Stimulated activated CD8-positive, alpha-beta memory T cell treated with anti-CD3 and anti-CD28 coated beads, Interleukin-15, amount 100 ng/mL, for 24 hours (primary cell): ENCODE measurements around the gene TMEM218.
"Not testable (repeated sequence)": the region's sequence is repeated elsewhere in the genome, so short reads cannot be mapped to it uniquely, and the experiment has no call there.

Experiments used
- DNase-seq: peaks from one replicate; pipeline ENCODE4 v3.0.0-alpha.2; 2020; ENCODE audit warnings: low read depth

The TMEM218 gene

GRCh38 chr11:125090151-125090550 lies 21.3 kb downstream of the TMEM218 start:
- not testable (repeated sequence) for DNase-seq

- not testable (repeated sequence) for DNase-seq
These were observed 21.9 kb downstream of the TMEM218 start for GRCh38 chr11:125089481-125089880.

DNA sequence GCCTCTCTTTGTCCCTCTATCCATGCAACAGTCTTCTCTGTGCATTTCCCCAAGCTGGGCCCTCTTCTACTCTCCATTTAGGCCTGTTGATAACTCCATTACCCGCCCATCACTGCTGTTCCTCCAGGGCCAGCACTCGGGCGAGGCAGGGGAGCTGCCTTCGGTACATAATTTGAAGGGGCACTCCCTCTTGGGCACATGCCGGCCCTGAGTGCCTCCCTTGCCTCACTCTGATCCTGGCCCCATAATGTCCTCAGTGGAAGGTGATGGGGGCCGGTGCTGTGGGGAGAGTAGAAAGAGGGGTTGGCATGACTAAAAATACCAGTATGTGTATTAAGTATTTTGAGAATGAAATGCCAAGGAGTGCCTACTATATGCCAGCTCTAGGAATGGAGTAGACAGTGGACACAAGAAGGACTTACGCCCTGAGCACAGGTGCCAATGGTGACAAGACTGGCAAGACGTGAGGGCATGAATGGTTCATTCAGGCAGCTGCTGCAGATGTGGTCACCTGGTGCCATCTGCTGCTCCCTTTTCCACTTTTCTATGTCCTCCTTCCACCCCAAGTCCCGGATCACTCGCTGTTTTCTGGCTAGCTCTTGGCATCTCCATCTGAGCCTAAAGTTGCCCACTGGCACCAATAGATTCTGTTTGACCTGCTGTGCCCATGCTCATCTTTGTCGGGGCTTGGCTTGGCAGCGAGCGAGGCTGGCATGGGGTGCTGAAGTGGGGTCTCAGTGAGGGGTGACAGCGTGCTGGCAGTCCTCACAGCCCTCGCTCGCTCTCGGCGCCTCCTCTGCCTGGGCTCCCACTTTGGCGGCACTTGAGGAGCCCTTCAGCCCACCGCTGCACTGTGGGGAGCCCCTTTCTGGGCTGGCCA lies 22.6 kb downstream of the TMEM218 start:
- DNase-seq: no peak

DNA sequence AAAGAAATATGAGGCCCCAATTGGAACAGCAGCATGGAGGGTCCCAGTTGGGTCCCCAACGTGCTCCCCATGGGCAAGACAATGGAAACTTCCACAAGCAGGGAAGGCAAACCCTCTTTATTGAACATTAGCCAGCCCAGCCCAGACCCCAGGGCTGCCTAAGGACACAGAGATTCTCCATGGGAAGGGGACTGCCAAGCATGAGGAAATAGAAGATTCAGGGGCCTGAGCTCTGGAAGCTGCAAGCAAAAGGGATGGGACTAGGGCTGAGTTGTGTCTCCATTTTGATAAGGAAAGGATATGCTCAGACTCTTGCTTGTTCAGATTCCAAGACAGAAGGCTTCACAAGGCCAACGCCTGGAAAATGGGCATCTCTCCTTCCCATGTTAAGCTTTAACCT lies 23.3 kb downstream of the TMEM218 start:
- no peak for DNase-seq

DNA sequence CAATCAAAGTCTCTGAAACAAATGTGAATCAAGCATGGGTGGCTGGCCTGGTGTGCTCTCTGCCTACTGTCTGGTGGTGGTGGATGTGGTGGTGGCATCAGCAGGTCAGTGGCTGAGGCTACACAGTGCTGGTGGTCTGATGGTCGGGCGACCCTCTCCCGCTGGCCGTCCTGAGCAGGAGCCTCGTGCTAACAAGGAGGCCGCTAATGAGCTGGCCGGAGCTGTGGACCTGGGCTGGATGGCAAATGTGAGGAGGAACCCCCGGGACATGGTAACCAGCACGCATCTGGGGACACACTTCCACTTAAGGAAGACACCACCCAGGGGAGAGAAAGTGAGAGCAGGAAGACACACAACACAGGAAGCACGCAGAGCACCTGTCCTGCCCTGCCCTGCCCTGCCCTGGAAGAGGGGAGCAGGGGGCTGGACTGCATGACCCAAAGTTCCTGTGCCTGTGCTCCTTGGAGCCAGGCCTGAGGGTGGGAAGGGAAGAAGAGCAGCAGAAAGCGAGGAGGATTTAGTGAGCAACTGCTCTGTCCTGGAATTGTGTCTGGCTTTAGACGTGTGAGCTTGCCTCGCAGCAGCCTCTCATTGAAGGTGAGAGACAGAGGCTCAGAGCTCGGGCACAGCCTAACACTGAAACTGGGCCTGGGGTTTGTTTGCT lies 24.7 kb downstream of the TMEM218 start:
- DNase-seq: no peak

DNA sequence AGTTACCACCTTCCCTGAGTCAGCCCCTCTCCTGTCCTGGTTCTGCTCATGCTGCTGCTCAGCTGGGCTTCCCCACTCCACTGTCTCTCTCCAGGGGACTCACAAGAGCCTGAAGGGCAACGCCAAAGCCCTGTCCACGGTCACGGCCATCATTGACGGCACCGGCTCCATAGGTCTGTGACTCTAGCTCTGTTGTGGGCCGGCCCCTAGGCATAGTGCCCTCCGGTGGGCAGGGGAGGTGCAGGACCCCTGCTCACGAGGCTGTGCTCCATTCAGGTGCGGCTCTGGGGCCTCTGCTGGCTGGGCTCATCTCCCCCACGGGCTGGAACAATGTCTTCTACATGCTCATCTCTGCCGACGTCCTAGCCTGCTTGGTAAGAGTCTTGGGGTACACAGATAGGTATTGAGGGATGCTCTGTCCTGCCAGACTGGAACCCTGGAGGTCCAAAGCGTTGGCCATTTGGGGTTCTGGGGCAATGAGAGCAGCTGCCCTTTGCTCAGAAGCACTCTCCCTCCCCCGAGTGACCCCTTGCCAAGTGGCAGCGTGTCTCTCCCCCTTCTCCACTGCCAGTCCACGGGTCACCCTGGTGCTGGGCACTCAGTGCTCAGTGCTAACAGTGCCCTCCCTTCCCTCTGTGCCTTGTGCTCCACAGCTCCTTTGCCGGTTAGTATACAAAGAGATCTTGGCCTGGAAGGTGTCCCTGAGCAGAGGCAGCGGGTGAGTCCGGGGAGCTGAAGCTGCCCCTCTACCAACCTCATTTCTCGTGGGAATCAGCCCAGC lies 25.9 kb downstream of the TMEM218 start:
- DNase-seq: no peak

GRCh38 chr11:125084761-125085231 lies 26.6 kb downstream of the TMEM218 start:
- DNase-seq: no peak

DNA sequence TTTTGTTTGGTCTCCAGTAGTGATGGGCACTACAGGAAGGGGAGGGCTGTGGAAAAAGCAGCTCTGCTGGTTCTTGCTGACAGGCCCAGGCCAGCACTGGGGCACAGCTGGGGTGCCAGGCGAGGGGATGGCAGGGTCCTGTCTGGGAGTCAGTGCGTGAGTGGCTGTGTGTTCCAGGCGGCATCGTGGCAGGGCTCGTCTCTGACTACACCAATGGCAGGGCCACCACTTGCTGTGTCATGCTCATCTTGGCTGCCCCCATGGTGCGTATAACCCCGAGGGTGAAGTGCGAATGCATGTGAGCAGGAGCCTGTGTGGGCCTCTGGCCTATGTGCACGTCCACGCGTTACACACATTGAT lies 27.4 kb downstream of the TMEM218 start:
- DNase-seq: no peak

DNA sequence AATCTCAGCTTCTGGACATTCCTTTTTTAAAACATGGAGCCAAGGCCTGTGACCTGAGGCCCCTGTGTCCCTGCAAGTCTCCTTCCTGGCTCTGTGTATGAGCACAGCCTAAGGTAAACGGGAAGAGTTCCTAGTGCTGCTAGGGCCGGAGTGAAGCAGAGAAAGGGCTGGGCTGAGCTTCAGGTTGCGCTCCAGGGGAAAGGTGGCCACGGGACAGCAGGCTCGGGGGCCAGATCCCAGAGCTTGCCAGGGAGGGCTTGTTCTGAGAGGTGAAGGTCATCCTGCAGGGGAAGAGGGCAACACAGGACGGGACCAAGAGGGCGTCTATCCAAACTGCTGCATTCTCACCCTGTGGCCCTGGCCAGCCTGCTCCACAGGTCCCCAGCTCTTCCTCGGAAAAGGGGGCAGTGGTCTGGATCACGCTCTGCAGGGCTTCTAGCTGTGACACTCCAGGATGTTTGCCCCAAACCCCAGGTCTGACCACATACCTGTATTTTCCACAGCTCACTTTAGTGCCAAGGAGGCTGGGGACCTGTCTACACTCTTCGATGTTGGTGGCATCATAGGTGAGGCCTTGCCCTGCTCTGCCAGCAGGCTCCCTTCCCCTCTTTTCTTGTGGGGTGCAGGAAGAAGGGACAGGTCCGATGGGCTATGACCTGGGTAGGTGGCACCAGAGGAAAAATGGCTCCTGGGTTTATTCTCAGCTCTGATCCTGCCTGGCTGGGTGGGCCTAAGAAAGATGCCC lies 27.9 kb downstream of the TMEM218 start:
- no peak for DNase-seq

- no peak for DNase-seq
These were observed 28.7 kb downstream of the TMEM218 start for GRCh38 chr11:125082611-125083311.

DNA sequence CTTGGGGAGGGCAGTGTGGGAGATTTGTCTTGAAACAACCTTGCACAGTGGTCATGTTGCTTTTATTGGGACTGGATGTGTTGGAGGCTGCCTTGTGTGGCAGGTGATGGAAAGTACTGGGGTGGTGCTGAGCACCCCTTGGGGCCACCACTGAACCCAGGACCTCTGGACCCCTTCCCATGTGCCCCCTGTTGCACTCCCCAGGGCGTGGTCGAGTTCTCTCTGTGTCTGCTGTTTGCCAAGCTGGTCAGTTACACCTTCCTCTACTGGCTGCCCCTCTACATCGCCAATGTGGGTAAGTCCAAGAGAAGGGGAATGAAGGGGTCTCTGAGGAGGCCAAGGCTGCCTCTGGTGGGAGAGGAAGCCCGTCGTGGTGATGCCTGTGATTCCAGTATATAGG lies 29.4 kb downstream of the TMEM218 start:
- DNase-seq: no peak

DNA sequence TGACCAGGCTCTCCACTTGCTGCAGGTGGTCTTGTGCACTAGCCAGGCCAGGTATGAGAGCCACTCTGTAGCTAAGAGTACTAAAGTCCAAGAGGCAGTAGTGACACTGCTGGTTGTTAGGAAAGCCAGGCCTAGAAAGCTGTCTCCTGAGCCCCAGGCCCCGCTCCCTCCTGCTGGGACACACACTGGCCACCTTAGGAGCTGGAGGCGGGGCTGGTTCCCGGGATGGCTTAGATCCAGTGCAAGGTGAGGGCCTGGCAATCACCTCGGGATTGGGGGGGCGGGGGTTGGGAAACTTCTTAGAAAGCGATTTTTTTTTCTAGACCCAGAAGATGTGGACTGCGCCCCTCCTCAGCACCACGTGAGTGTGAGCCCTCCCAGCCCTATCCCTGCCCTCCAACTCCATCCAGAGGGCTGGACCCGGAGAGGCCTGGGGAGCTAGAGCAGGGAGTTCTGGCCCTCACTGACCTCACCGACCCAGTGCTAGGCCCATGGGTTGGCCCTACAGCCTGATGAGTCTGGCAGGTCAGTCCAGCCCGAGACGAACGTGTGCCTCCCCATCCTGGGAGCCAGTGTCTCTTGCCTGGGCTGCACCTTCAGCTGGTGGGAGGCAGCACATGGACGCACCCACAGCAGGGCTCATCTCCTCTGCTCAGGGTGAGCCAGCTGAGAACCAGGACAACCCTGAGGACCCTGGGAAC lies 30.2 kb downstream of the TMEM218 start:
- no peak for DNase-seq

DNA sequence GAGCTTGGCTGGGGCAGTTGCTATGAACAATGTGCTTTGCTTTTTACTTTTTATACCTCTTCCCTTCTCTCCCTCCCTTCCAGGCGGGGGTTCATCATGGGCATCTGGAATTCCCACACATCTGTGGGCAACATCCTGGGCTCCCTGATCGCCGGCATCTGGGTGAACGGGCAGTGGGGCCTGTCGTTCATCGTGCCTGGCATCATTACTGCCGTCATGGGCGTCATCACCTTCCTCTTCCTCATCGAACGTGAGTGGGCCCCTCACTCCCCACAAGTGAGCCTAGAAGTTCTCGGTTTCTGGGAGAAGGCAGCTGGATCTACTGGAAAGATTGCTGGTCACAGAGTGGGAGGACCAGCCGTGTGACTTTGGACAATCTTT lies 30.9 kb downstream of the TMEM218 start:
- no peak for DNase-seq

- no peak for DNase-seq
These were observed 31.4 kb downstream of the TMEM218 start for GRCh38 chr11:125079878-125080530.

GRCh38 chr11:125079151-125079877 lies 32.1 kb downstream of the TMEM218 start:
- DNase-seq: no peak

GRCh38 chr11:125078516-125079140 lies 32.8 kb downstream of the TMEM218 start:
- DNase-seq: no peak

GRCh38 chr11:125078016-125078415 lies 33.4 kb downstream of the TMEM218 start:
- DNase-seq: no peak

- DNase-seq: no peak
These were observed 35.0 kb downstream of the TMEM218 start for GRCh38 chr11:125076378-125076945.

- no peak for DNase-seq
These were observed 35.5 kb downstream of the TMEM218 start for GRCh38 chr11:125075900-125076317.
